Left cardiac atrium (tissue), 4 donors: ENCODE measurements around the gene MUS81. TPM values are rescaled to one million over a fixed set of nuclear protein-coding genes. Genes with fewer than 3 reads are reported as not detected.
"Not testable (repeated sequence)": the region's sequence is repeated elsewhere in the genome, so short reads cannot be mapped to it uniquely, and the experiment has no call there.

Experiments used
- ATAC-seq, 2 donors: fragments of 200-7000 bp; cut with Tn5 transposase; one replicate each; pipeline ENCODE4 v1.9.1; 2020; ENCODE audit warnings: mild to moderate bottlenecking in 2 of 2, moderate library complexity in 2 of 2
- DNase-seq: peaks from one replicate; pipeline ENCODE4 v3.0.0-alpha.2; 2020
- intact Hi-C, 2 donors: fragments of 100-400 bp; cut with DNase I; formaldehyde crosslinking; loops; one replicate each; pipeline versions ENCODE4 v1.14.1 to v1.15.1; 2022 to 2023
- long read RNA-seq: library from polyadenylated mRNA; unstranded; transcript quantifications from one replicate; pipeline ENCODE4 v2.0.0, GENCODE V29; 2021
- total RNA-seq, 2 donors: library from RNA; stranded (reverse); fragmentation: NEBNext Ultra II Directional; extraction: Animal tissue kit (Norgen Biotek cat#: 25700); gene quantifications; one replicate each; pipeline ENCODE4 v1.2.1, GENCODE V29; 2021
- donor health status: DM: no; HTN: yes; CAD: no.
- donor health status: DM: no; HTN: yes; CAD: no; lungs with severe emphysema.
- donor health status: DM: yes; HTN: yes; CAD: no.
- donor health status: Dilated cardiomyopathy.

The MUS81 gene, protein sequence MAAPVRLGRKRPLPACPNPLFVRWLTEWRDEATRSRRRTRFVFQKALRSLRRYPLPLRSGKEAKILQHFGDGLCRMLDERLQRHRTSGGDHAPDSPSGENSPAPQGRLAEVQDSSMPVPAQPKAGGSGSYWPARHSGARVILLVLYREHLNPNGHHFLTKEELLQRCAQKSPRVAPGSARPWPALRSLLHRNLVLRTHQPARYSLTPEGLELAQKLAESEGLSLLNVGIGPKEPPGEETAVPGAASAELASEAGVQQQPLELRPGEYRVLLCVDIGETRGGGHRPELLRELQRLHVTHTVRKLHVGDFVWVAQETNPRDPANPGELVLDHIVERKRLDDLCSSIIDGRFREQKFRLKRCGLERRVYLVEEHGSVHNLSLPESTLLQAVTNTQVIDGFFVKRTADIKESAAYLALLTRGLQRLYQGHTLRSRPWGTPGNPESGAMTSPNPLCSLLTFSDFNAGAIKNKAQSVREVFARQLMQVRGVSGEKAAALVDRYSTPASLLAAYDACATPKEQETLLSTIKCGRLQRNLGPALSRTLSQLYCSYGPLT
- total RNA-seq: 10 to 100 TPM; 36.1 to 37.6 TPM
- long read RNA-seq, transcript MUS81-201 (16 exons, 2,392 nt): major isoform, 35 of 60 reads
- long read RNA-seq, partial matches to known transcripts: 6 of 60 reads
- long read RNA-seq, other reads (novel, unspliced or antisense): 17 of 60 reads

DNA sequence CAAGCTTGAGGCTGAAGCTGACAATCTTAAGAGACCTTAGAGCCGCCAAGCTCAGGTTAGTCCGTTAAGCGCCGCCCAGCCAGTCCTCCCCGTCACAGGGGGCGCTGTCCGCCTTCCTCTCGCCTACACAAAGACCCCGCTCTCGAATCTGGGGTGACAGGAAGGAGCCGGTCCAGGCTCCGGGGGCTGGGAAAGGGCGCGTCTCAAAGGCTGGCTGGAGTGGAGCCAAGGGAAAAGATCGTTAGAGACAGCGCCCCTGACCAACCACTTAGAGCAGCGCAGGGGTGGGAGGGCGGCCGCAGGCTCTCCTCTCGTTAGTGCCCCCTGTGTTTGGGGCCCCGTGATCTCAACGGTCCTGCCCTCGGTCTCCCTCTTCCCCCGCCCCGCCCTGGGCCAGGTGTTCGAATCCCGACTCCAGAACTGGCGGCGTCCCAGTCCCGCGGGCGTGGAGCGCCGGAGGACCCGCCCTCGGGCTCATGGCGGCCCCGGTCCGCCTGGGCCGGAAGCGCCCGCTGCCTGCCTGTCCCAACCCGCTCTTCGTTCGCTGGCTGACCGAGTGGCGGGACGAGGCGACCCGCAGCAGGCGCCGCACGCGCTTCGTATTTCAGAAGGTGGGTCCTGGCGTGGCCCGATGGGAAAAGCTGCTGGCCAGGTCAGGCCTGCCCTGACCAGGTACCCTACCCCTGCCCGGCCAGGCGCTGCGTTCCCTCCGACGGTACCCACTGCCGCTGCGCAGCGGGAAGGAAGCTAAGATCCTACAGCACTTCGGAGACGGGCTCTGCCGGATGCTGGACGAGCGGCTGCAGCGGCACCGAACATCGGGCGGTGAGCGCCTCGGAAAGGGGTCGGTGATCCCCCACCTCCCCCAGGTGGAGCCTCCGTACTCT, at the start of gene MUS81:
Gene MUS81, plus strand, starts transcription at position 156 of the 887 bp plus-strand sequence. Its CDS starts 321 bp downstream, at position 477.
- peak; percentile 98 for DNase-seq
- intact Hi-C loops: loop anchor here in 1 of 2 donors (1.0 kb wide), 1 partner anchor 13 kb away; no protein-coding TSS in a partner anchor
- ATAC-seq: peak; percentile 67 to 72

DNA sequence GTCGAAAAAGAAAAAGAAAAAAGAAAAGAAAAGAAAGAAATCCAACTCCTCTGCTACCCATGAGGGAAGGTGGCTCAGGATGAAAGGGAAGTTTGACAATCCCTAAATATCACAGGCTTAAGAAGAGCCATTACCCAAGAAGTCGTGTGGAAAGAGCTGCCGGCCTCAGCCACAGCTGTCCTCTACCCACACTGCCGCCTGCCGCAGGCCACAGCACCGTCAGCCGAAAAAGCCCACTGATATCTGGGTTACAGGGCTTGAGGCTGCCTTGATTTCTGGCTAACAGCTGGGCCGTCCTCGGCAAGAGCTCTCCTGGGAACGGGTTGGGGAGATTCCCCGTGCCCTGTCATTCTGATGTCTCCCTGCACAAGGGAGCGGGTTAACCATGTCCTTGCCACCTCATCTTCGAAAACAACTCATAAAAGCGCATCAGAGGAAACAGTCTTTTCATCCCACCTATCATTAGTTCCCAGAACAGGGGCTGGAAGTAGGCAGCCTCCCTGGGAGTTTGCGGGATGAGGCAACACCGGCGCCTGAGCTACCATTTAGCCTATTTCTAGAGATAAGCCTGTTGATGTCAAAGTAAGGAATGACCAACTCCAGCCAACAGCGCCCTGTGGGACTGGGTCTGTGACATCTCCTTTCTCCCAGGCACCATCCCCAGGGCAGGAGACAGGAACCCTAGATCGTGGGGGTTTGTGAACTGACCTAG, 48.3 kb upstream of the MUS81 start:
- intact Hi-C loops: no loop called here
- DNase-seq (no peak), ATAC-seq (peak in 1 of 2 donors; percentile 76)

GRCh38 chr11:65814131-65814985, 45.9 kb upstream of the MUS81 start:
- peak; percentile 18 to 23 for ATAC-seq

DNA sequence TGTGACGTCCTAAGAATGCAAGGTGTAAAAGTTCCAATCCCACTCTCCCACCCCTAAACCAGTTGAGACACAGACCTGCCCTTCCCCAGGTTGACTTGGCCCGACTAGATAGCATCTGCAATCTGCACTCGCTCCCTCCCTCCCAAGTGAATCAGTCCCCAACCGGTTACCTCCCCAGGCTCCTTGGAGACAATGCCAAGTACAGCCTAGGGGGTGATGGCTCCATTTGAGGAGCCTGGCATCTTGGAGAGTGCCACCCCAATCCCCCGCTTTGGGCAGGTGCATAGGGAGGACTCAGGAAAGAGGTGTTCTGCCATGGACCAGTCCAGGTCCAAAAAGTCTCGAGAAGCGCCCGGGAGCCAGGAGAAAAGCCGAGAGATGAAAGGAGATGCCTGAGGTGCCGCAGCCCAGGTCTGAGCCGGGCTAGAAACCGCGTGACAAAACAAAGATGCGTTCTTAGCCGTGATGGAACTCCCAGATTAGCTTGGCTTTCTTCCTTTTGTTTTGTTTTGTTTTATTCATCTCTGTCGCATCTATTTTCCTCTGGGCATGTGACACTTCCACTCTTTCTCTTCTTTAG, 45.2 kb upstream of the MUS81 start:
- no peak for DNase-seq
- ATAC-seq: no peak
- intact Hi-C loops: loop anchor here (5.0 kb wide), 2 partner anchors 33 to 188 kb away; partner anchors contain the start of gene AP5B1 (in 1 of the 2)

More at GRCh38 chr11:65814131-65814985, 45.9 kb upstream of the MUS81 start:
- no peak for DNase-seq
- intact Hi-C loops: no loop called here

DNA sequence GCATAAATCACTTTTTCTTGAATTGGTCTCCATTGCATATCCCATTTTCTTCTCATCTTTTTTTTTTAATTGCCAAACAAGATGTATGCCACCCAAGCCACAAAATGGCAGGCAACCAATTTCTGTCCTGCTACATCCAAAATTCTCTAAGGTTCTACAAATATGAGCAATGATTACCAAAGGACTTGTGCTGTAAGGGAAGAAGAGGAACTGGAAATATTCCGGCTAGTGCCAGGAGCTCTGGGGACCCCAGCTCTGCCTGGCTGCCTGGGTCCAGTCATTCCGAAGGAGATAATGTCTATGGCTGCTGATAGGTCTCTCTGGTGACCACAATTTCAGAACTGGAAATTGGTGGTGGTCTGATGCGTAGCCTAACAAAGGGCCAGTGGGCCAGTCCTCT, 43.5 kb upstream of the MUS81 start:
- no peak for DNase-seq
- intact Hi-C loops: loop anchor here (2.0 to 5.0 kb wide), 3 partner anchors 34 to 189 kb away; partner anchors contain the start of genes AP5B1 (in 1 of the 2) and KAT5 (in 1 of the 2)
- no peak for ATAC-seq

- intact Hi-C loops: loop anchor here (2.0 to 5.0 kb wide), 3 partner anchors 35 to 190 kb away; partner anchors contain the start of genes AP5B1 (in 1 of the 2) and KAT5 (in 1 of the 2)
- no peak for DNase-seq
- ATAC-seq: no peak
Observed at GRCh38 chr11:65817312-65817834, 42.9 kb upstream of the MUS81 start.

- DNase-seq: peak; percentile 95
- intact Hi-C loops: loop anchor here (2.0 to 5.0 kb wide), 3 partner anchors 36 to 191 kb away; partner anchors contain the start of genes AP5B1 (in 1 of the 2) and KAT5 (in 1 of the 2)
- peak; percentile 95 to 98 for ATAC-seq
Observed at GRCh38 chr11:65817835-65818680, 42.2 kb upstream of the MUS81 start.

GRCh38 chr11:65821107-65821506, 39.1 kb upstream of the MUS81 start:
- ATAC-seq (no peak), DNase-seq (no peak)
- intact Hi-C loops: loop anchor here in 1 of 2 donors (10.0 kb wide), 1 partner anchor 116 kb away; no protein-coding TSS in a partner anchor

DNA sequence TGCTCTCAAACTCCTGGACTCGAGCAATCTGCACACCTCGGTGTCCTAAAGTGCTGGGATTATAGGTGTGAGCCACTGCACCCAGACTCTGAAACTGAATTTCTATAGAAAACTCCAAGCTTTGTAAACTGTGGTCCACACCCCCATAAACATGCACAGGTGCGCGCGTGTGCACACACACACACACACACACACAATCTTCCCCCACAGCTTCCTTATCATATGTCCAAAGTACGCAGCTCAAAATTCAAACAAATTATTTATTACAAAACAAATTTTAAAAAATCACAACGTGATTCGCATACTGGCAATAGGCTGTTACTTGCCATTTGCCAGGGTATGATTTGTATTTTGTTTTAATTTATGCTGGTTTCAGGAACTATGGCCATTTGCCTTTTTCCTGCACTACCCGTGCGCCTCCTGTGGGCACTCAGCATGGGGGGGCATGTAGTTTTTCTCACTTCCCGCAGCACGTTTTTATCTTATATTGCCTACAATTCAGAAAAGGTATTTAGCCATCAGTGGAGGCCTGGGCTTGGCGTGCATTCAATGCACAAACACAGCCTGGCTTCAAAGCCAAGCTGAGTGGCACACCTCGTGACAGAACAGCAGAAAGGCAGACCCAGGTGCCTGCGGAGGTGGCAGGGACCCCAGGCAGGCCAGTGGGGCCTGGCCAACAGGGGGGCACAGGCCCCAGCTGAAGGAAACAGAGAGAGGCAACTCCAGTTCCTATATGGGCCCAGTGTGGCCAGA, 37.3 kb upstream of the MUS81 start:
- DNase-seq (no peak), ATAC-seq (no peak)
- intact Hi-C loops: loop anchor here in 1 of 2 donors (10.0 kb wide), 1 partner anchor 118 kb away; no protein-coding TSS in a partner anchor

- intact Hi-C loops: loop anchor here in 1 of 2 donors (10.0 kb wide), 1 partner anchor 122 kb away; no protein-coding TSS in a partner anchor
- ATAC-seq: no peak
- no peak for DNase-seq
Observed at GRCh38 chr11:65826984-65827735, 33.1 kb upstream of the MUS81 start.

GRCh38 chr11:65829459-65829858, 30.8 kb upstream of the MUS81 start:
- intact Hi-C loops: loop anchor here in 1 of 2 donors (10.0 kb wide), 1 partner anchor 125 kb away; no protein-coding TSS in a partner anchor
- no peak for ATAC-seq
- no peak for DNase-seq

DNA sequence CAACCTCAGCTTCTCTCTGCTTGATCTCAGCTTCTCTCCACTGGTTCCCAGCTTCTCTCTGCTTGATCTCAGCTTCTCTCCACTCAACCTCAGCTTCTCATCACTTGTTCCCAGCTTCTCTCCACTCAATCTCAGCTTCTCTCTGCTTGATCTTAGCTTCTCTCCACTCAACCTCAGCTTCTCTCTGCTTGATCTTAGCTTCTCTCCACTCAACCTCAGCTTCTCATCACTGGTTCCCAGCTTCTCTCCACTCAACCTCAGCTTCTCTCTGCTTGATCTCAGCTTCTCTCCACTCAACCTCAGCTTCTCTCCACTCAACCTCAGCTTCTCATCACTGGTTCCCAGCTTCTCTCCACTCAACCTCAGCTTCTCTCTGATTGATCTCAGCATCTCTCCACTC, 28.0 kb upstream of the MUS81 start:
- DNase-seq, intact Hi-C loops, ATAC-seq: not testable (repeated sequence)

DNA sequence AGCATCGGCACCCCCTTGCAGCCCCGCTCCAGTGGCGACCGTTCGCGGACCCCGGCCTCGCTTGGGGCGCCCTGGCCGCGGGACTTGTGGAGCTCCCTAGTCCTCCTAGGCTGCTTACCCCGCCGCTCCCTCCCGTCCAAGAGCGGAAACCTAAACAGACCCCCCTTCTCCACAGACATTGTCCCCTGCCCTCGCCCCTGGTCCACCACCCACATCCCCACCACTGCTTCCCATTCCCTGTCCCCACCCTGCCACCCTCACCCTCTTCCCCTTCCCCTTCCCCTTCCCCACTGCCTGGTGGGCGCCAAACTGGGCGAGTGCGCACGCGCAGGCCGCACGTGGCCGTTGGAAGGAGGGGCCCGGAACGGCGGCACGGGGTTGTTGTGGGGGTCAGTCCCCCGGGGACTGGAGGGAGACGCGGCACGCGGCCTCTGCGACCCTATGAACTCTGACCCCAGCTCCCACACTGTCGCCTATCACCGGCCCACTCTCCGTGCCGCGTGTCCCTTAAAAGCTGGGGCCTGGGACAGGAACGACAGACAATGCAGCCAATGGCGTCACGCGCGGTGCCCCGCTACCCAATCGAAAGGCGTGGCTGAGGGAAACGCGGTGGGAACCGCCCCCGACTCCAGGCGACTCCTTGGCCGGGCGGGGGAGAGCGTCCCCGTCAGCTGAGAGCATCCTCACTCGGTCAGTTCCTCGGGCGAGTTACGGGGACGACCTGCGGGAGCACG, 26.8 kb upstream of the MUS81 start, which contains the start of gene SNX32:
Gene SNX32, plus strand, starts transcription at position 667 of the 734 bp plus-strand sequence. CDS start 103 bp downstream, outside the sequence.
- intact Hi-C loops: no loop called here
- ATAC-seq: peak; percentile 100
- peak; percentile 97 for DNase-seq
